Erythroblast (primary cell): ENCODE data around the gene CALHM6.
"Not testable (repeated sequence)": the region's sequence is repeated elsewhere in the genome, so short reads cannot be mapped to it uniquely, and the experiment has no call there.

Experiments
- DNase-seq, 2 experiments: peaks; one replicate each; lab custom pipeline; 2025; lab: John Stamatoyannopoulos, UW
- GATA1 ChIP-seq: IDR thresholded peaks from 2 replicates; pipeline ENCODE4 v1.6.1; 2011; ENCODE audit warnings: low read depth, mild to moderate bottlenecking, control low read depth, low read length, moderate library complexity
- POLR2A ChIP-seq: IDR thresholded peaks from 2 replicates; pipeline ENCODE4 v1.6.1; 2011; ENCODE audit warnings: mild to moderate bottlenecking, low read length

Gene CALHM6

GRCh38 chr6:116471531-116471930, 10.4 kb downstream of the CALHM6 start:
- TF ChIP-seq GATA1 (no peak), POLR2A (no peak)
- no peak for DNase-seq

GRCh38 chr6:116472706-116473105, 11.5 kb downstream of the CALHM6 start:
- no peak for DNase-seq
- TF ChIP-seq POLR2A (no peak), GATA1 (no peak)

- TF ChIP-seq POLR2A (no peak), GATA1 (no peak)
- DNase-seq = no peak
Observed at GRCh38 chr6:116475141-116475540, 14.0 kb downstream of the CALHM6 start.

DNA sequence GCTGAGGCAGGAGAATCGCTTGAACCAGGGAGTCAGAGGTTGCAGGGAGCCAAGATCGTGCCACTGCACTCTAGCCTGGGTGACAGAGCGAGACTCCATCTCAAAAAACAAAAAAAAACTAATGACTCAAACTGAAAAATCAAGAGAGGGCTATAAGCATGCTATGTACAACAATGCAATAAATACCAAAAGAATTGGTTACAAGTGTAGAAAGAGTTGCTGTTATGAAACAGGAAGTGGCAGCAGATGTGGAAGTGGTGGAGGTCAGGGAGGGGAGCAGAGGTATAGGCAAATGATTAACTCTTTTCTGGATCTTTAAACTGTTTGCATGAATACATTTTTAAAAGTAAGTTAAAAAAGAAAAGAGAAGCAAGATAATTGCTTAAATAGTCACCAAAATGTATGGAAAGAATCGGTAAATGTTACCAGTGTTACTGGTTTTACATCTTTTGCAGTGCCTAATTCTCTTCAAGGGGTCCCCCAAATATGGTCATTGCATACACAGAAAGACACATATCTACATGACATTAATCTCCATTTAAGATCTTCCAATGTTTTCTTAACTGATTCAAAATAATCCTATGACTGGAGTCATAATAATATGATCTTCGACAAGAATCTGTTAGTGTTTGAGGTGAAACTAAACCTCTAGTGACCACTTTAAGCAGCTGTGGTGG, 15.0 kb downstream of the CALHM6 start:
- TF ChIP-seq POLR2A = no peak
- TF ChIP-seq GATA1 = no peak
- no peak for DNase-seq

DNA sequence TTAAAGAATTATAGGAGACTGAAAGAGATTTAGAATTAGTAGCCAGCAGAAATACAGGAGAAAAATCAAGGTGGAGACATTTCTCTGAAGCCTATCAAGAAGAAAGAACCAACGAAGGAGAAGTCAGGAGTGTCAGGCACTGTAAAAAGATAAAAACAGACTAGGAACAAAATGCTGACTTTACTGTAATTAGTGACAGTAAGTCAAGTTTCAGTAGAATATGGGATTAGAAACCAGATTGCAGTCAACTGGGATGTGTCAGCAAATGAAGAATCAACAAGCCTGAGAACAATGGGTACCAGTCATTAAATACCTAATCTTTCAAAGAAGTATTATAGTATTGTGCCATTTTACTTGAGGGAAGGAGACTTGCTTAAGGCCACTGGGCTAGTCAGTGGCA, 21.6 kb downstream of the CALHM6 start:
- no peak for TF ChIP-seq POLR2A
- TF ChIP-seq GATA1 = no peak

GRCh38 chr6:116483616-116484015, 22.4 kb downstream of the CALHM6 start:
- no peak for DNase-seq
- TF ChIP-seq GATA1 = no peak
- TF ChIP-seq POLR2A = no peak

More for the DNA sequence above, 21.6 kb downstream of the CALHM6 start:
- DNase-seq = no peak

DNA sequence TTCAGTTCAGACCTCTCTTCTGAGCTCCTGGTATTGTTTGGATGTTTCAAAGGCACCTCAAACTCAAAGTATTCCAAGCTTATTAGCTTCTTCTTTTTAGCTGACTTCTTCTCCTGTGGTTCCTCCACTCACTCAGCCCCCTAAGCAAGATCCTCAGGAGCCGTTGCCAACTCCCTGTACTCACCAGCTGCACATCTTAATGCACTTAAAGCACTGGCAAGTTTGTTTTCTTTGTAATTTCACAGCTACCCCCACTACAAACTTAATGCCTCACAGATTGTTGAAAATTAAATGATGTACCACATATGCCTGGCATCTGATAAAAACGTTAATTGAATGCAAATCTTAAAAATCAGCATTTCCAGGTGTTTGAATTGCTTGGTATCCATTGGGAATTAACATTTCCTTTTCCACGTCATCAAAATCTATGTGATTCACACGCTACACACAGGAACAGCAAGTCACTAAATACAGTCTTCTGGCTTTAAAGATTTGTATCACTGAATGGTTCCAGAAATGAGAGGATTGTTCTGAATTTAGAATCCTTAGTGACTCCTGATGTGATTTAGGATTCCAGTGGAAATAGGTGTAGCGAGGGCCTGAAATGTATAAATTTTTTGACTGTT, 24.5 kb downstream of the CALHM6 start:
- TF ChIP-seq POLR2A (no peak), GATA1 (no peak)
- DNase-seq = no peak

DNA sequence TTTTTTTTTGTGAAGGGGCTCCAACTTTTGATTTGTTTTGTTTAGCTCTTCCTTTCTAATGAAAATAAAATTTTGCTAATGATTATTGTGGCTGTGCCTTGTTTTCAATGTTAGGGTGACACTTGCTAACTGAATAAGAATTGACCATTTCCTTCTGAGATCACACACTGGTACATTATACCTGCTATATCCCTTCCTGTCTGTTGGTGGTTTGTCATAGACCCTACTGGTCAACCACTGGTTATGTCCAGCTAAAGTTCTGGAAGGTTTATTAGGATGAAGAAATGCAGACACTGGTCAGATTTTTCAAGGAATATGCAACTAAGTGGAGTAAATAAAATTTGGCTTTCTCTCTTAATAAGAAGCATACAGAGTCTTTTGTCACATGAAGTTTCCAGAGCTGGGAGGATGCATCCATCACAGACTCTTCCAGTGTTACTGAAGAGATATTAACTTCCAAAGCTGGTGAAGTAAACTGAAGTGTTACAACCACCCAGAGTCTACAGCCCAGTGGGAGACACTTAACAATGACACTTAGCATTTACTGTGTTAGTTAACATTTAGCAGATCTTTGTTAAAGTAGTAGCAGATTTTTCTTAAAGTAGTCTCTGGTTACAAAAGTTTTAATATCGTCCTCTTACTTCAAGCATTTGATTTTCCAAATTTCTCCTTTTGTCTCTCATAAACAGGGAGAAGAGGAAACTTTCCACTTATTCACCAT, 30.6 kb downstream of the CALHM6 start:
- no peak for DNase-seq
- no peak for TF ChIP-seq GATA1
- TF ChIP-seq POLR2A = no peak

DNA sequence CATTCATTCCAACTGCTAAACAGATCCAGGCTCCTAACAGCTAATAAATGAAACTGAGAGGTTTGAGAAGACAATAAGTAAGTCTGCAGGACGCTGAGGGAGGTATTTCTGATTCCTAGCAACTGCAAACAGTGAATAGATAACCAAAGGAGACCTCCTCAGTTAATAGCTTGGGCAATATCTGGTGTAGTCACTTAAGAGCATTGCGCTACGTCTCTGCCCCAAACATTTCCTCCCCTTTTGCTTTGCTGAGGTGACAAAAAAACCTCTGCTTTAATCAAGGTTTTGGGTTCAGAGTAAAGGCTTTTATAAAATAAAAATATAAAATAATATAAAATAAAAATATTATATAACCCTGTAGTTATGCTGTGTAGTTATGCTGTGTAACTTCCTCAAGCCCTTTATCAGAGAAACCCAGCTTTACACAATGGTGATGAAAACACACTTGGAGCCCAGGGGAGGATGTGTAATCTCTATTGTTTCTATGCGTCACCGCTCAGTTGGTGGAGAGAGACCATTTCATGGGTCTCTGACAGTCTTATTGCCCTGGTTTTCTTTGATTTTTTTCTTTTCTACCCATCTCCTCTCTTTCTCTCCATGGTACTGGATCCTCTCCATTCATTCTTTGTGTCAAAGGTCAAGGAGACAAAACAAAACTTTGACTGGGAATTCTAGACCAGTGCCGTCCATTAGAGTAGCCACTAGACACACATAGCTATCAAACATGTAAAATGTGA, 31.3 kb downstream of the CALHM6 start:
- peak in 1 of 2 experiments; percentile 7 for DNase-seq

DNA sequence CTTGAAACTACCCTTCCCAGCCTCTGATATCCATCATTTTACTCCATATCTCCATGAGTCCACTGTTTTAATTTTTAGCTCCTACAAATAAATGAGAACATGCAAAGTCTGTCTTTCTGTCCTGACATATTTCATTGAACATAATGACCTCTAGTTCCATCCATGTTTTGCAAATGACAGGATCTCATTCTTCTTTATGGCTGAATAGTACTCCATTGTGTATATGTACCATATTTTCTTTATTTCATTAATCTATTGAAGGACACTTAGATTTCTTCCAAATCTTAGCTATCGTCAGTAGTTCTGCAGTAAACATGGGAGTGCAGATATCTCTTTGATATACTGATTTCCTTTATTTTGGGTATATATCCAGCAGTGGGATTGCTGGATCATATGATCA, 34.0 kb downstream of the CALHM6 start:
- DNase-seq = not testable (repeated sequence)

More for the DNA sequence above, 31.3 kb downstream of the CALHM6 start:
- TF ChIP-seq POLR2A = no peak
- no peak for TF ChIP-seq GATA1

- DNase-seq = no peak
Observed at GRCh38 chr6:116497113-116497676, 36.0 kb downstream of the CALHM6 start.

GRCh38 chr6:116500969-116501433, 39.8 kb downstream of the CALHM6 start:
- TF ChIP-seq GATA1 (no peak), POLR2A (no peak)
- DNase-seq = no peak

More at GRCh38 chr6:116497113-116497676, 36.0 kb downstream of the CALHM6 start:
- no peak for TF ChIP-seq POLR2A
- TF ChIP-seq GATA1 = no peak

- no peak for DNase-seq
- TF ChIP-seq GATA1 = no peak
- no peak for TF ChIP-seq POLR2A
Observed at GRCh38 chr6:116507324-116507723, 46.1 kb downstream of the CALHM6 start.

- DNase-seq = no peak
- TF ChIP-seq POLR2A = no peak
- TF ChIP-seq GATA1 = no peak
Observed at GRCh38 chr6:116508527-116508926, 47.4 kb downstream of the CALHM6 start.
